SH-SY5Y (cell line): ENCODE data around the gene HEPACAM.

Source experiments
- GATA2 ChIP-seq: IDR thresholded peaks from 2 replicates; pipeline ENCODE4 v1.6.1; 2011; ENCODE audit warnings: mild to moderate bottlenecking, low read depth, low read length
- GATA3 ChIP-seq: IDR thresholded peaks from 2 replicates; pipeline ENCODE4 v1.6.1; 2011; ENCODE audit warnings: low read depth, mild to moderate bottlenecking, low read length, moderate library complexity

GRCh38 chr11:124941703-124942102 lies 5.9 kb upstream of the HEPACAM start:
- TF ChIP-seq GATA2: no peak
- TF ChIP-seq GATA3: no peak
